ENCODE data around the gene STARD13. TPM values are rescaled to one million over a fixed set of nuclear protein-coding genes. Genes with fewer than 3 reads are reported as not detected.
A peak's percentile ranks its signal among the peaks of the same experiment; 100 is the strongest.
"Not testable (repeated sequence)": the region's sequence is repeated elsewhere in the genome, so short reads cannot be mapped to it uniquely, and the experiment has no call there.

STARD13 gene
- total and polyA plus RNA-seq, 2 donors, result 26.7 to 67.8 TPM

- H3K4me1 ChIP-seq (ENCODE audit: insufficient read depth), result no peaks in the 10 kb centered on the region
- H3K4me3 ChIP-seq (ENCODE audit: low read depth, low read length), result no peak overlapping the region
- no peak for DNase-seq (ENCODE audit: extremely low spot score)
- H3K27ac ChIP-seq (ENCODE audit: low read depth), result no peak overlapping the region
- no peaks in the 10 kb centered on the region for H3K36me3 ChIP-seq (ENCODE audit: insufficient read depth)
- 77% methylated on average over 1 of the region's 1 CpG for WGBS
Measured at GRCh38 chr13:33245505-33246158, 39.9 kb downstream of the STARD13 start.

DNA sequence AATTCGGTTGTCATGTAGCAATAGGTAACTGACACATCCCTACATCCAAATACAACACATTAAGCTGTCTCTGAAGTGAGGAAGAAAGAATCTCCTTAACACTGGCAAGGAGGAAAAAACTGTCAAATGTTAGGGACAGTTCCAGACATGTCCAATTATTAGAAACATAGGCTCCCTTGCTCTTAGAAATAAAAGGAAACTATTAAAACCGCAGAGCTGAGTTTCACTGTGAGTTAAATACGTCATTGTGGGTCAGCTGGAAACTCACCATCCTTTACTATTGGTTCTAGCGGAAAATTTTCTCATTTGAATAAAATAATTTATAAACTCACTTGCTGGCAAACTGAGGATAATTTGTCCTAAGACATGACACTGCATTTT is 40.7 kb downstream of the STARD13 start:
- no peak for DNase-seq (ENCODE audit: extremely low spot score)
- WGBS, result 76% methylated on average over 4 of the region's 4 CpGs
- no peak overlapping the region for H3K27ac ChIP-seq (ENCODE audit: low read depth)
- no peaks in the 10 kb centered on the region for H3K4me1 ChIP-seq (ENCODE audit: insufficient read depth)
- no peaks in the 10 kb centered on the region for H3K36me3 ChIP-seq (ENCODE audit: insufficient read depth)
- no peak overlapping the region for H3K4me3 ChIP-seq (ENCODE audit: low read depth, low read length)

GRCh38 chr13:33244210-33244906 is 41.2 kb downstream of the STARD13 start:
- no peaks in the 10 kb centered on the region for H3K36me3 ChIP-seq (ENCODE audit: insufficient read depth)
- no peak for DNase-seq (ENCODE audit: extremely low spot score)
- H3K27ac ChIP-seq (ENCODE audit: low read depth), result no peak overlapping the region
- no peaks in the 10 kb centered on the region for H3K4me1 ChIP-seq (ENCODE audit: insufficient read depth)
- WGBS, result 91% methylated on average over 3 of the region's 3 CpGs
- no peak overlapping the region for H3K4me3 ChIP-seq (ENCODE audit: low read depth, low read length)

DNA sequence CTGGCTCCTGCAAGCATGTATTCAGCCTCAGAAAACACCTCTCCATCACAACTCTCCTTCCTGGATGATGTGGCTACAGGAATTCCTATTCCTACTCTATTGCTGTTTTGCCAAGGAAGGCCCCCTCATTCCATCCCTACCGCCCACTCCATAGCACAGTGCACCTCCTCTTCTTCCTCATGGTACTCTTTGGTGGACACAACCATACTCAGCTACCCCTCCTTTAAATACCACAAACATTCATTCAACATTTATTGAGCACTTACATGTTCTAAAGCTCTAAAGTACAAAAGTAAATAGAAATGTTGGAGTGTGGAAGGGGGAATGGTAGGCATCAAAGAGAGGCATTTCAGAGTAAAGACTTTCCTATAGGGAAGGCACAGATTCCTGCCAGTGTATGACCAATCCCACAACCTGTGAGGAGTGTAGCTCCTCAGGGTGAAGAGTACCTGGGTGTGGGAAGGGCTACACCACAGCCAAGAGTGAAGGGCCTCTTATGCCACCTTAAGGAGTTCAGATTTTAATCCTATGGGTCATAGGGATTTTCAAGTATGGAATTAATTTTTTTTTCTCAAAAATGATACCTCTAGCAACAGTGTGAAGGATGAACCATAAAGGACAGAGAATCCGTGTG is 42.5 kb downstream of the STARD13 start:
- Histone ChIP-seq H3K36me3 (ENCODE audit: insufficient read depth) (no peaks in the 10 kb centered on the region), H3K4me1 (ENCODE audit: insufficient read depth) (no peaks in the 10 kb centered on the region), H3K27ac (ENCODE audit: low read depth) (no peak overlapping the region), H3K4me3 (ENCODE audit: low read depth, low read length) (no peak overlapping the region)
- WGBS, result 97% methylated on average over 2 of the region's 2 CpGs
- DNase-seq (ENCODE audit: extremely low spot score), result no peak

- H3K4me1 ChIP-seq (ENCODE audit: insufficient read depth); DNase-seq (ENCODE audit: extremely low spot score); H3K27ac ChIP-seq (ENCODE audit: low read depth); H3K36me3 ChIP-seq (ENCODE audit: insufficient read depth); H3K4me3 ChIP-seq (ENCODE audit: low read depth, low read length): not testable (repeated sequence)
- 68% methylated on average over 4 of the region's 6 CpGs for WGBS
Measured at GRCh38 chr13:33242372-33242771, 43.2 kb downstream of the STARD13 start.

- no peaks in the 10 kb centered on the region for H3K4me1 ChIP-seq (ENCODE audit: insufficient read depth)
- no peaks in the 10 kb centered on the region for H3K36me3 ChIP-seq (ENCODE audit: insufficient read depth)
- H3K4me3 ChIP-seq (ENCODE audit: low read depth, low read length), result no peak overlapping the region
- DNase-seq (ENCODE audit: extremely low spot score), result no peak
- WGBS, result 72% methylated on average over 8 of the region's 8 CpGs
- H3K27ac ChIP-seq (ENCODE audit: low read depth), result no peak overlapping the region
Measured at GRCh38 chr13:33236021-33236420, 49.5 kb downstream of the STARD13 start.

GRCh38 chr13:33235564-33235963 is 50.0 kb downstream of the STARD13 start:
- H3K4me1 ChIP-seq (ENCODE audit: insufficient read depth), result no peaks in the 10 kb centered on the region
- no peak overlapping the region for H3K4me3 ChIP-seq (ENCODE audit: low read depth, low read length)
- H3K27ac ChIP-seq (ENCODE audit: low read depth), result no peak overlapping the region
- H3K36me3 ChIP-seq (ENCODE audit: insufficient read depth), result no peaks in the 10 kb centered on the region
- WGBS, result 65% methylated on average over 3 of the region's 3 CpGs
- no peak for DNase-seq (ENCODE audit: extremely low spot score)

DNA sequence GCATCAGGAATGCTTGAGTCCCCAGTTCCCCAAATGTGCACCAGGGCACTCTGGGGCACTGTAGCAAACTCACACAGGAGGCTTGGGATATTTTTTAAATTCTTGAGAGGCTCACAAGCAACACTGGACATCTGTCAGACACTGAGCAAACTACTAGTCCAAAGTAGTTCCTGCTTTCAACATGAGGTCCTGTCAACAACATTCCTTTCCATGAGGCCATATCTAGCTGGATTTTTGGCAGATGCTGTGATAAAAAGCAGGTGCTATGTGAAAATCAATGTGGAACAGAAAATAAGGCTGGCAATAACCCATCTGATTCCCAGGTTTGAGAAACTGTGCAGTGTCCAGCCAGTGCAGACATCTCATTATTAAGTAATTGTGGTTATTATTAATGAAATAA is 50.5 kb downstream of the STARD13 start:
- Histone ChIP-seq H3K4me1 (ENCODE audit: insufficient read depth) (no peaks in the 10 kb centered on the region), H3K36me3 (ENCODE audit: insufficient read depth) (no peaks in the 10 kb centered on the region), H3K4me3 (ENCODE audit: low read depth, low read length) (no peak overlapping the region), H3K27ac (ENCODE audit: low read depth) (no peak overlapping the region)
- DNase-seq (ENCODE audit: extremely low spot score), result no peak

DNA sequence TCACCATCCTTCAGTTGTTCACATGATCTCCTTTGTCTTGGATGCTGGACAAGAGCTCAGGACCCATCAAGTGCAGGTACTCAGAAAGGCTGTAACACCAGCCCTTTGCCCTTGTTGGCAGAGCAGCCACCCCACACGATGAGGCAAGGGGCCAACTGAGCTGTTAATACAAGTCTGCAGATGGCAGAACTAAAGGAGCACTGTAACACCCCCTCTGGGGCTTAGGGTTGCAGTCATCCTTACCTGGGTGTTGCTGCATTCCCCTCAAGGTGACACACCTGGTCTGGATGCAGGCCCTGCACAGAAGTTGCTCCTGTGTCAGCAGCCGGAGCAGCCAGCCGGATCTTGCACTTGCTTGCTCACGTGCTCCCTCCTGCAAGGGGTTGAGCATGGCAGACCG is 52.0 kb downstream of the STARD13 start:
- no peaks in the 10 kb centered on the region for H3K36me3 ChIP-seq (ENCODE audit: insufficient read depth)
- H3K4me1 ChIP-seq (ENCODE audit: insufficient read depth), result no peaks in the 10 kb centered on the region
- DNase-seq (ENCODE audit: extremely low spot score), result no peak
- no peak overlapping the region for H3K27ac ChIP-seq (ENCODE audit: low read depth)
- 94% methylated on average over 5 of the region's 5 CpGs for WGBS
- no peak overlapping the region for H3K4me3 ChIP-seq (ENCODE audit: low read depth, low read length)

DNA sequence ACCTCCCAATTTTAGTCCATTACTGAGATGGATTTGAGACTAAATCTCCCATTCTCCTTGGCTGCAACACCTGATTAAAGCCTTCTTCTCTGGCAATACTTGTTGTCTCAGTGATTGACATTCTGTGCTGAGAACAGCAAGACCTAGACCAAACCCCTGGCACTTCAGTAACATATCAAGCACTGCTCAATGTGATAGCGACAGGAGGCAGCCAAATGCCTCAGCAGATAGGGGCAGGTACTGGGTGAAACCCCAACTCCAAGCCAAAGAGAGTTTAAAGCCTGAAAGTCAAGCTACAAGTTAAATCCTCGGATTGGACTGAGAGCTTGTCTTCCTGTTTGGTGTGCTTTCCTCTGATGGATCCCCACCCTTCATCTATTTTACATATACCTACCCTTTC is 52.7 kb downstream of the STARD13 start:
- Histone ChIP-seq H3K4me3 (ENCODE audit: low read depth, low read length) (no peak overlapping the region), H3K36me3 (ENCODE audit: insufficient read depth) (no peaks in the 10 kb centered on the region), H3K4me1 (ENCODE audit: insufficient read depth) (no peaks in the 10 kb centered on the region), H3K27ac (ENCODE audit: low read depth) (no peak overlapping the region)
- WGBS, result 96% methylated on average over 2 of the region's 2 CpGs
- no peak for DNase-seq (ENCODE audit: extremely low spot score)

GRCh38 chr13:33231339-33231738 is 54.2 kb downstream of the STARD13 start:
- Histone ChIP-seq H3K4me1 (ENCODE audit: insufficient read depth) (no peaks in the 10 kb centered on the region), H3K36me3 (ENCODE audit: insufficient read depth) (no peaks in the 10 kb centered on the region), H3K4me3 (ENCODE audit: low read depth, low read length) (no peak overlapping the region), H3K27ac (ENCODE audit: low read depth) (no peak overlapping the region)
- DNase-seq (ENCODE audit: extremely low spot score), result no peak
- WGBS, result 97% methylated on average over 4 of the region's 4 CpGs

DNA sequence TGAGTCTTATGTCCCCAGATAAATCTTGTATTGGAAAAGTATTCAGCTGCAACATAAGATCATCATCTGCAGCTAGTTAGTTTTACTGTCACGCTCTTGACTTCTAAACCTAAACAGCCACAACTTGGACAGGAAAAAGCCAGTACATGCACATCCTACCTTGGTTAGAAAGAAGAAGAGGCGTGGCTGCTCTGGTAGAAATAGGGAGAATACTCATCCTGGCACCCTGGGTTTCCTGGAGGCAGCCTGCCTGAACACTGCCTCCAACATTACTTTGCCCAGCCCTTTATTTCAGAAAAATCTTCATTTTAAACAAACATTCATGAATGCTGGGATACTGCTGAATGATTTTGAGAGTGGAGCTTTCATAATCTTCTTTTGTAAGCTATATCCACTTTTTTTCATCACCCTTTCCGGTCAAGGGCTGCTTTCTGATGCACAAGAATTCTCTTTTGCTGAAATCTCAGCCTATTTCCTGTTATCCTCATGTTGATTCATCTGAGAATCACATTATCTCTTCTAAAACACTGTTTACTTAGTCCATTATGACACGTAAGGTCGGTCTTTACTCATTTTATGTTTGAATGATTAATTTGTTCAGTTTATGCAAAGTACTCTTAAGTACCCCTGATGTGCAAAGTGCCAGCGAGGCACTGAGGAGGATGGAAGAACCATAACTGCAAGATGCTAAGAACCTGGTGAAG is 55.2 kb downstream of the STARD13 start:
- Histone ChIP-seq H3K36me3 (ENCODE audit: insufficient read depth) (no peaks in the 10 kb centered on the region), H3K4me3 (ENCODE audit: low read depth, low read length) (no peak overlapping the region), H3K4me1 (ENCODE audit: insufficient read depth) (no peaks in the 10 kb centered on the region), H3K27ac (ENCODE audit: low read depth) (no peak overlapping the region)
- 57% methylated on average over 6 of the region's 6 CpGs for WGBS
- DNase-seq (ENCODE audit: extremely low spot score), result no peak

DNA sequence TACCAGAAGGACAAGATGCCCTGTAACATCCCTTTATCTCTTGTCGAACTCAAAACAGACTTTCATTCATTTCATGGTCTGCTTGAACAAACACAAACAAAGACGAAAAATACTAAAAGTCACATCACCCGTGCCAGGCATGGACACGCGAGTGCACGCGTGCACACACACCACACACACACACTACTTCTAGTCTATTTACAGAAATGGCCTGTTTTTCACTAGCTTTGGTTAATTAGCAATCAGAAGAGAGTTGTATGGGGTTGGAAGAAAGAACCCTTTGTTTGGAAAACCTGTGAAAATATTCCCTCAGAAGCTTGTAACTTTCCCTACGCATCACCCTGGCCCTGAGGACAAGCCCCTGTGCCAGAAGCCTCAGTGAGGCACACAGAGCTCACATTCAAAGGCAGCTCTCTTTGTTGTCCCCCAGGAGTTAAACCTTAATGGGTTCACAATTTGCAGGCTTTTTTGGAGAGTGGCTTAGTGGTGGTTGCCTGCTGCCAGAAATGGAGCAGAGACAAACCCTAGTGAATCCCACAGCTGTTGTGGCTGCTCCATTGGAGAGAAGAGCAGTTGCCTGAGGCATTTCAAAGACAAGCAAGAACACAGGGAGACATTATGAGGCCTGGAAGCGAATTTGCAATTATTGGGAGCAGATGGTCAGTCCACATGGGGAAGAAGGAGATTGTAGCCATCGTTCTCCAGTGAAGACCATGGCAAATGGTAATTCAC is 55.9 kb downstream of the STARD13 start:
- no peaks in the 10 kb centered on the region for H3K36me3 ChIP-seq (ENCODE audit: insufficient read depth)
- no peaks in the 10 kb centered on the region for H3K4me1 ChIP-seq (ENCODE audit: insufficient read depth)
- 77% methylated on average over 10 of the region's 10 CpGs for WGBS
- peak overlapping the region; percentile 18 for H3K27ac ChIP-seq (ENCODE audit: low read depth)
- no peak overlapping the region for H3K4me3 ChIP-seq (ENCODE audit: low read depth, low read length)
- no peak for DNase-seq (ENCODE audit: extremely low spot score)

Data from urinary bladder (tissue), 4 donors.